Measurements from ENCODE around the gene ARPC5.
"Not testable (repeated sequence)": the region's sequence is repeated elsewhere in the genome, so short reads cannot be mapped to it uniquely, and the experiment has no call there.

Gene ARPC5

DNA sequence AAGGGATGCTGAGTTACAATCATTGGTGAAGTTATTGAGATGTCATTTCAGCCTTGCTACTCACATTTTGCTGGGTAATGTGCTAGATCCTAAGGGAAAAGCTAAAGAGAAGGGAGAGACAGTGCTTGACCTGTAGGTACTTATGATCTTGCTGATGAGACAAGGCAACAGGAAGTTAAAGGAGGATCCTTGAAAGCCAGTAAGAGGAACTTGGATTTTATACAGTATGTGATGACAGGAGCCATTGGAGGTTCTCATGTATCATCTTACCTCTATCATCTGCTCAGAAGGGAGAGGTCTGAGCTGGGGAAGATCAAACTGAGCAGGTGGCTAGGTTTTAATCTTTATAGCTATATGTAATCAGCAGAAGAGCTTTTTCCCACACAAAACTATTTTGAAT is 11.2 kb upstream of the ARPC5 start:
- DNase-seq (ENCODE audit: low spot score): no peak

DNA sequence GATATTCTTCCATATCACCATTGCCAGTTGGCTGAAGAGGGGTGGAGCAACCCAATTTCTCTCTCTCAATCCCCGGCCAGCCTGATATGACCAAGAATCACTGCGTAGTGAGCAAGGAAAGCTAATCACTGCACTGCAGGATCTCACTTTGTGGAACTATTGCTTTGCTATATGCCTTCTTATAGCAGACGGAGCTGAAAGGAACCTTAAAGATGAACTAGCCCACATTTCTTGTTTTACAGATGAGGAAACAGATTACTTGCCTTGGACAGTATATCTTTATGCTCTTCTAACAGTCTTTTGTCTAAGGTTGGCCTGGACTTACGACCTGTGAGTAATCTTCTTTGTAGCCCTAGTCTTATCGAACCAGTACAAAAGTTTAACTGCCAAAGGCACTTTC is 9.9 kb upstream of the ARPC5 start:
- DNase-seq (ENCODE audit: low spot score): no peak

DNA sequence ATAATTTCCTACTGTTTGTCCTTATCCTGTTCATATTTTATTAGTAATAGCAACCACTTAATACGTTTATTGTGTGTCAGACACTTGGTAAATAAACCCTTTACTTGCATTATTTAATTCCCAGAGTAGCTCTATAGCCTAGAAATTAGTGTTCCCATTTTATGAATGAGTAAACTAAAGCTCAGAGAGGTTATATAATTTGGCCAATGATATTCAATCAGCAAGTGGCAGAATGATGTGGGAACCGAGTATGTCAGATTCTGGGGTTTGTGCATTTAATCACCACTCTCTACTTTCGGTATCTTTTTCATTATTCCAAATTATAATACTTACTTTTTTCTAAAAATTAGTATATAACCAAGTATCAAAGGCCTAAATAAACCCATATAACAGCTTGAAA is 6.6 kb upstream of the ARPC5 start:
- DNase-seq (ENCODE audit: low spot score): no peak

DNA sequence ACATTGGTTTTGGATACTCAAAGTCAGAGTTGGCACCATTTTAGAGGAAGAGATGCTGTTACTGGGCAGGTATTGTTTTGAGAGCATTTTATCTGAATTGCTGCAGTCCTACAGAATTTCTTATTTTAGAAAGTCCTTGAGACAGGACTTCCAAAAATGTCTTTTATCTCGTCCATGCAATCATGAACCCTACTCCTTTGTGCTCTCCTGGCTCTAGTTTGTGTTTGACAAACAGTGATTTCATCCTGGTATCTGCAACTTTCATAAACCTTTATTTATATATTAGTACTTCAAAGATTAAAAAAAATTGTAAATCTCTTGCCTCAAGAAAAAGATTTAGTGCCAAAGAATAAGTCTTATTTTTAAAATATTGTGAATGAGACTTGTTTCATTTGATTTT is 4.6 kb upstream of the ARPC5 start:
- no peak for DNase-seq (ENCODE audit: low spot score)

DNA sequence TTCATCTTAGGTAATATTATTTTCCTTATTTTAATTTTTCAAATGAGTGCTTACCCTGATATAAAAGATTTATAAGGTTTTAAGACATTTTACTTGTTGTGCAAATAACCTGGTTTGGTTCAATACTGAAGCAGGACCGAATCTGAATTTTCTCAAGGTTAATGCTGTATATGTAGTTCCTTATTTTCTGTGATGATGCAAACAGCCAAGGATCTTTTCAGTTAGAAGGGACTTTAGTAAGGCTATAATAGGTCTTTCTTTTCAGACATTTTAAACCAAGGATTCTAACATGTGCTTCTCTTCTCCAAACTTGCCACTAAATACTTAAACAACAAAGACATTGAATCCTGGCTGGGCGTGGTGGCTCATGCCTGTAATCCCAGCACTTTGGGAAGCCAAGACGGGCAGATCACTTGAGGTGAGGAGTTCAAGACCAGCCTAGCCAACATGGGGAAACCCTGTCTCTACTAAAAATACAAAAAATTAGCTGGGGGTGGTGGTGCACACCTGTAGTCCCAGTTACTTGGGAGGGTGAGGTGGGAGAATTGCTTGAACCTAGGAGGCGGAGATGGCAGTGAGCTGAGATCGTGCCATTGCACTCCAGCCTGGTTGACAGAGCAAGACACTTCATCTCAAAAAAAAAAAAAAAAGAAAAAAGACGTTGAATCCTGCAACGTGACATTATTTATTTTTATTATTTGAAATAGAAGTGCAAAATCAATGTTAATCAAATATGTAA is 3.2 kb upstream of the ARPC5 start:
- no peak for DNase-seq (ENCODE audit: low spot score)

DNA sequence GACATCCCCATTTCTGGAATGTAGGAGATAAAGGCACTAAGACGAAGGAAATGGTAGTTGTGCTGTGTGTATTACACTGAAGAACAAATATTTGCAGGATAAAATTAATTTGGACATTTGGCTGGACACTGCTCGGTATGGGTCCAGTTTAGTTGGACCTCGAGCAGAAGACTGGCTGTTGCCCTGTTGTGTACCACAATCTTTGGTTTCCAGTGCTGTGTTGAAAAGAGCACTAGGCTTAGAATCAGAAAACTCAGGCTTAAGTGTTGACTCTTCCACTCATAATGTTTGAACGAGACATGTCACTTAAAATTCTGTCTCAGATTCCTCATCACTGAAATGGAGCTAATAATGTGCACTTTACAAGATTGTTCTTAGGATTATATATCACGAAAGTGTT is 1.2 kb upstream of the ARPC5 start:
- no peak for DNase-seq (ENCODE audit: low spot score)

DNA sequence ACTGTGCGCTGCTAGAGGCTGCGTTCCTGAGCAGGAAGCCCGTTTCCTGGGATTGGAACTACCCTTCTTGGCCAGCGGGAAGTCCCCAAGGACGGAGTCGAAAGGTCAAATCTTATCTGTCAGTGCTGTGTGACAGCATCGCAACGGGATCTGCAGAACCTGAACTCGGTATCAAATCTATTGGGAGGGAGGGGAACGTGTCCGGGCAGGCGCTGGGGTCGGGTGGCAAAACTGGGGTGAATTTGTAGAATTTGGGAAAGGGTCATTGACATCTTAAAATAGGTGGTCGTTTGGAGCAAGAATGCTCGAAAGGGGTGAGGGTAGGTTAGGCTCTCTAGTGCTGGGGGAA is 725 bp upstream of the ARPC5 start:
- DNase-seq (ENCODE audit: low spot score): no peak

DNA sequence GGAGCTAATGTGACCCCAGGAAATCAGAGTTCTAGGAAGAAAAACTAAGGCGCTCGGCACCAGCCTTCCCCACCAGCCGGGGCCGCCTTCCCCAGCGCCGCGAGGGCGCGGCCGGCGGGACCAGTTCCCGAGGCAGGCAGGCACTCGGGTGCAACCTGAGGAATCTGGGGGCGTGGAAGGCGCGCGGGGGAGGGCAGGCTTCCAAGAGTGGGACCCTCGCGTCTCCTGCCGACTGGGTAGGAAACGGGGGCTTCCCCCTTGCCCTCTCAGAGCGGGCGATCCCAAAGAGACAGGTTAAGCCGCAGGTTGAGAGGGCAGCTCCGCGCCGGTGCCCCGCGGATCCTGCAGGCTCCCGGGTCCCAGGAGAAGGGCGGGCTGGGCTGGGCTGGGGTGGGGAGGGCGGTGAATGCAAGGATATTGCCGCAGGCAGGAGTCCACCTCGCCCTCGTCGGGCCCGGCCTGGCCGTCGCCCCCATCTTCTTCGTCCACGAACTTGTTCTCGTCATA is 431 bp downstream of the ARPC5 start:
- DNase-seq (ENCODE audit: low spot score): peak; percentile 27

DNA sequence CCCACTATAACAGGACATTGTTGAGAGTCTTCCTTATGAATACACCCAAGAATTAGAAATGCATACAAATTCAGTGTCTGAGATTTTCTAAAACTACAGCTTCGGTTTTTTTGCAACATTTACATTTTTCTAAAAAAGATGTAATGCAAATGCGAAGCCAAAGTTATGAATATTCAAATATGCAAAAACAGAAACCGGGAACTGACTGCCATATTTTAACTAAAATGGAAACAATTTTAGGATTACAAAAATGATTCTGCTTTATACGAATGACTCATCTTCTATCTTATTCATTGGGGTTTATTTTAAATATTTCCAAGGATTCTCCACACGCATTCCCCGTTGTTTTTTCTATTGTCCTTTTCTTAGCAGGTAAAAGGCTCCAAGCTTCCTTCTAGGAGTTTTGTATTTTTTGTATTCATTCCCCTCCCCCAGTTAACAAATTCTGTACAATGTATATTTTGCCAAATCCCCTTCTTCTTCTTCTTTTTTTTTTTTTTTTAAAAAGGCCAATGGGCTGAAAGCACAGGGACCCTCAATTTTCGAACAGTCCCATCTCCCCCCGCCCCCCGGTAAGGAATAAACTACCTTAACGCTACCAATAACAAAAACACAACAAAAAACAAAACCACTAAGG is 1.0 kb downstream of the ARPC5 start:
- no peak for DNase-seq (ENCODE audit: low spot score)

DNA sequence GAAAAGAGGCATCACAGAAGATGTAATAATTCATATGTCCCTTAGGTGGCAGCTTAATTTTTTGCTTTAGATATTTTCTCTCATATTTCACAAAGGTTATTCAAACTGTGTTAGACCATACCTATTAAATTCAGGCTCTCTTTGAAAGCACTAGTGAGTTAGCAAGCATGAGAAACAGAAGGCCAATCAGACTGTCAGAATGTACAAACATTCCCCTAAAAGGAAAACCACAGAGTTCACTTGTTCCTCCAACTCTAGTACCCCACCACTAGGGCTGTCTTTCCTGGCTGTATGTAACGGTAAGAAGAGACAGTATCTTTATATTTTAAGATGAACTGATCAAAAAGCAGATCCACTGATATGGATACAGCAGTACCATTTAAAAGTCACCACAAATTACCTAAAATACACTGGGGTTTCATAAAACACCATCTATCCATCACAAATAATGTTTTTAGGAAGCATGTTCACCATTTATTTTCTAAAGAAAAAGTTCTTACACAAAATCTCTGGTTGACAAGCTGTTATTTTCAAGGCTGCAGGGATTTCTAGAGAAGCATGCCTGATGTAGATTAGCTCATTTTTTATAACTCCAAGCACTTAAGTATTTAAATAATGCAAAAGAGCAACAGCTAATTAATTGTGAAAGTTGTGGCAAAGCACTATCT is 1.8 kb downstream of the ARPC5 start:
- peak; percentile 58 for DNase-seq (ENCODE audit: low spot score)

DNA sequence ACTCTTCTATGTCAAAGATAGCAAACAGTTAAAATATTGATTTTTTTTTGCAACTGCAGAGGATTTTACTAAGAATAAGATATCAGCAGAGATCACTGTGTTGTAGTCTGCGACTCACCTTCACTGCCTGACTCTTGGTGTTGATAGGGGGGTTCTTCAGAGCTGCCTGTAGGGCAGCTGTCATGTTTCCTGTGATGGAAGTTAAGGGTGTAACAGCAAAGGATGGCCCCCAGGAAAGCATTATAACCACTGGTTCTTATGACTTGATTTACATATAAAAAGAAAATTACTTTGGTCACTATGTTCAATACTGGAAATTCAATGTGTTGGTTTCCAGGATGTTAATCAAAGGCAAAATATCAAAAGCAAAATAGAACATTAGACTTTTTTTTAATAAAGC is 2.6 kb downstream of the ARPC5 start:
- DNase-seq (ENCODE audit: low spot score): no peak

DNA sequence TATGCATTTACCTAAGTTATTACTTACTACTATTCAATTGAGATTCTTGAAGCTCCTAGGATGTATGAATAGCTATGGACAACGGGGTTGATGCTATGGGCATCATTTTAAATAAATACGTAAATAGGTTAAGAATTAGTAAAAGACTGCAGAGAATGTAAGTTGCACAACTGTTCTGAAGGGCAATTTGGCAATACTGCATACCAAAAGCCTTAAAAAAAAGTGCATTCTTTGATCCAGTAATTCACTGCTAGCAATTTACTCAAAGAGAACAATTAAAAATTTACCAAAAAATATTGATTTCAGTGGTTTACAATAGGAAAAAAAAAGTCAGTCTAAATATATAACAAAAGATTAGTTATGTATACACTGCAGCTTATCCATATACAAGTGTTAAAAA is 3.5 kb downstream of the ARPC5 start:
- DNase-seq (ENCODE audit: low spot score): peak; percentile 30

DNA sequence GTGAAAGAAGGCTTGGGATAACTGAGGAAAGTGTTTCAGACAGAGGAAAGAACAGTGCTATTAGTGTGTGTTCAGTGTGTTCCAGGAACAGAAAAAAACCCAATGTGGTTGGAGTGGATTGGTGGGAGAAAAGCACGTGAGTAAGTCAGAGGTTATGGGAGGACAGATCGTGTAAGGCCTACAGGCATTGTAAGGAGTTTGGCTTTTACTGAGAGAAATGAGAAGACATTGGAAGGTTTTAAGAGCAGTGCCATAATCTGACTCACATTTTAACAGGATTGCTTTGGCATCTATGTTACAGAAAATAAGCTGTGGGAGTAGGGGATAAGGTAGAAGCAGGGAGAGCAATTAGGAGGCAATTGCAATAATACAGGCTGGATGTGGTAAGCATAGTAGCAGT is 4.8 kb downstream of the ARPC5 start:
- DNase-seq (ENCODE audit: low spot score): peak; percentile 29

DNA sequence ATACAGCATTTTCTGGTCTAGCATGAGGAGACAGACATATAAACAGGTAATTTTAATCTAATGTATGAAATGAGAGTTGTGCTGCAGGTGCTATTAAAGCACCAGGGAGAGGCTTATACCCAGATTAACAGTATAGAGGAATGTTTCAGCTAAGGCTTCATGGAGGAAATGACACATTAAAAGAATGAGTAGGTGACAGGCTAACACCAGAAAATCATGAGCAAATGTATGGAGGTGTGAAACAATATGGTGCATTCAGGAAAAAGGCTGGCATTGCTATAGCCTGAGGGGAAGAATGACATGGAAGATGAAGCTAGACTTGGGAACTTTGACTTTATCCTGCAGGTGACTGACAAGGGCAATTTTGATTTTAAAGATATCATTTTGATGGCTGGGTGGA is 7.0 kb downstream of the ARPC5 start:
- no peak for DNase-seq (ENCODE audit: low spot score)

DNA sequence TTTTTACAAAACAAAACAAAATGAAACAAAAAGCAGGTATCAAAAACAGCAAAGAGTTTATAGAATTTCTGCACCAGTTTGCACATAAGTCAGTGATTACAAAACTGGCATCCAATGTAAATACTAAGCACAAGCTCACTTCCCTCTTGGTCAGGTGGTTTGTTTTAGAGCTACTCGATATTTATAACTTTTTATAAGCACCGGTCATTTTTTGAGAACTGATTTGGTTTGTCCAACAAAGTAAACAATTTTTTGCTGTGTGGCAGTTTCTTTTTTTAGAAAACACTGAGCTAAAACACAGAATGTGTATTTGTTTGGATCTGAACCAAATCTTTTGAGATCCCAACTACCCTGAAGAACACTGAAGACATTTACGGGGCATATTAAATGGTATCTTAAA is 9.3 kb downstream of the ARPC5 start:
- DNase-seq (ENCODE audit: low spot score): not testable (repeated sequence)

DNA sequence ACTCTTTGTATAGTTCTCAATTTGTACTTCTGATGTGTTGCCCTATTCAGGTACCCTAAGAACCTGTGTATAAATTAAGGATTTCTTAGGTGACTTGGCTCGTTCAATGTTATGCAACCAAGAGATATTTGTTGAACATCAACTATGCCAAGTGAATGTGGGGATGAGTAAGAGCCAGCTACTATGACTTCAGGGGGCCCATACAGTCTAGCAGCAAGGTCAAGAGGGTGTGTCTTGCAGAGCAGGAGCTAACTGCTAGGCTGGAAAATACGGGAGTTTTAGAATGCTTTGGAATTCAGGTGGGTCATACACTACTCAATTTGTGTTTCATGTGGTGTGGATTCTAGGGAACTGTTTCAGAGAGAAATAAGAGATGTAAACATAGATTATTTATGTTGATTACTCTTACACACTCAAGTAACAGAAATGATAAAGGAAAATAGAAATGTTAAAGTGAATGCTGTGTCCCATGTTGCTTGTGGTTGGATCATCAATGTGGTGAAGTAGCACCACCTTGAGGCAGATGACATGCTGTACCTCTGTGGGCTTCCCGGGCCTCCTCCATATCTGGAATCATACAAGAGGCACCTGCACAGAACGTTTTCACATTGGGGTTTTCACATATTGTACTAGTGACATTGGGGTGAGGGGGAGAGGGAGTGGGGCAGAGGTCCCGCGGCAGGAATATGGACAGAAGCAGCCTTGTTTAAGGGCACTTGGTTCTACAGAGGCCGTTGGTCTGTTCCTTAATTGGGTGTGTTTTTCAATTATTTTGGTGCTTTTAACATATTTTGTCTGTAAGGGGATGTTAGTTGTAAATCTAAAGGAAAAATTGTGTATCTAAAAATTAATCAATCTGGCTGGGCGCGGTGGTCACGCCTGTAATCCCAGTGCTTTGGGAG is 12.4 kb downstream of the ARPC5 start:
- DNase-seq (ENCODE audit: low spot score): peak; percentile 32

DNA sequence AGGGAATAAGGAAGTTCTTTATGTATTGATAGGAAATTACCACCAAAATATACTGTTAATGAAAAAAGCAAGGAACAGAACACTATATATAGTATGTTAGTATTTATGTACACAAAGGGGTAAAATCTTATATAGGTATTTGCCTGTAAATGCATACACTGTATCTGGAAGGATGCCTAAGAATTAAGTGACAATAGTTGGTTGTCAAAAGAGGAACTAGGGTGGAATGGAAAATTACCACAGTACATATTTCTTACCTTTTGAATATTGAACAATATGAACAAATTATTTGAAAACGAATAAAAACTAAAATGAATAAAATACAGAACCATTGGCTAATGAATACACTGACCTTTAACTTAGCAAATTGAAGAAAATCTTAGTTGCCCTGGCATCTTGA is 13.6 kb downstream of the ARPC5 start:
- no peak for DNase-seq (ENCODE audit: low spot score)

DNA sequence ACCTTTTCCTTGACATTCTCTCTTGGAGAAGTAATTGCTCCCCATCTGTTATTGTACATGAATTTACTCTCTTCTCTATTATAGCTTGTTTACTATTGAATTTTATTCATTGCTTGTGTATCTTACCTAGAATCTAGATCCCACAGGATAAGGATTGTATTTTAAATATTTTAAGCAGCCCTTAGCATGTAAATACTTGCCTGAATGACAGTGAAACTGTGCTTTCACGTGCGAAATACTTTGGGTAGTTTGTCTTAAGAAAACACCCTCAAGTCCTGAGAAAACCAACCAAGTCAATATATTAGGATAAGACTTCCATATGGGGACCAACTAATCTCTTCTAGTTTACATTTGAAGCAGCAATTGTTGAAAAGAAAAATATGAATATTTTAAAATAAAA is 15.3 kb downstream of the ARPC5 start:
- no peak for DNase-seq (ENCODE audit: low spot score)

DNA sequence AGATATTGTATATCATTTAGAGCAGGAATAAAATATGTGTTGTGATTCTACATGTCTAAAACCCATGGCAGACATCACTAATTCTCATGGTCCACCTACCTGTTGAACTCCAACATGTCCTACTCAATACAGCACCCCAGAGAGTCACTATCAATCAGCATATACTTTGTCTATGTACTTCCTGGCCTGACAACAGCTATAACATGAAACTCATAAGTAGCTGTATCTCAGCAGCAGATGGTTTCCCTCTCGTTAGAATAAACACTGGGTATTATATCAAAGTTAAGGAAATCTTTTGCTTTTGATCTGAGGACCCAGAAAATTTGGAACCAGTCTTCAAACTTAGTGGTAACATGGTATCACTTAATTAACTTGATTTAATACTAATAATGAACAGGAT is 15.8 kb downstream of the ARPC5 start:
- no peak for DNase-seq (ENCODE audit: low spot score)

DNA sequence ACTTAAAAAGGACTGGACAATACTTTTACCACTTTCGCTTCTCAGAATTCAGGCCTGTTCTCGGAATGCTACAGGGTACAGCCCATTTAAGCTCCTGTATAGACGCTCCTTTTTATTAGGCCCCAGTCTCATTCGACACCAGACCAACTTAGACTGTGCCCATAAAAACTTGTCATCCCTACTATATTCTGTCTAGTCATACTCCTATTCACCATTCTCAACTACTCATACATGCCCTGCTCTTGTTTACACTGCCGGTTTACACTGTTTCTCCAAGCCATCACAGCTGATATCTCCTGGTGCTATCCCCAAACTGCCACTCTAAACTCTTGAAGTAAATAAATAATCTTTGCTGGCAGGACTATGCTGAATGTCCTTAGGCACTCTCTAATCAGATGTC is 17.4 kb downstream of the ARPC5 start:
- not testable (repeated sequence) for DNase-seq (ENCODE audit: low spot score)

DNA sequence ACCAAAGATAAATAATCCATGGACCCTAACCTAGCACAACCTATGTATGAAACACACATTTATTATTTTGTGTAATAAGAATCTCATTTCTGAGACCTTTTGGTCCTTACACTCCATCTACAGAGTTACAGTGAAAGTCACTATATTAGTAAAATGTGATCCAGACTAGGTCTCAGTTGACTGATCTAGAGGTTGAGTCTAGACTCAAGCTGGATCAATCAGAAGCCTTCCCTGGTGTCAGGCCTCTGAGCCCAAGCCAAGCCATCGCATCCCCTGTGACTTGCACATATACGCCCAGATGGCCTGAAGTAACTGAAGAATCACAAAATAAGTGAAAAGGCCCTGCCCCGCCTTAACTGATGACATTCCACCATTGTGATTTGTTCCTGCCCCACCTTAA is 22.6 kb downstream of the ARPC5 start:
- not testable (repeated sequence) for DNase-seq (ENCODE audit: low spot score)

DNA sequence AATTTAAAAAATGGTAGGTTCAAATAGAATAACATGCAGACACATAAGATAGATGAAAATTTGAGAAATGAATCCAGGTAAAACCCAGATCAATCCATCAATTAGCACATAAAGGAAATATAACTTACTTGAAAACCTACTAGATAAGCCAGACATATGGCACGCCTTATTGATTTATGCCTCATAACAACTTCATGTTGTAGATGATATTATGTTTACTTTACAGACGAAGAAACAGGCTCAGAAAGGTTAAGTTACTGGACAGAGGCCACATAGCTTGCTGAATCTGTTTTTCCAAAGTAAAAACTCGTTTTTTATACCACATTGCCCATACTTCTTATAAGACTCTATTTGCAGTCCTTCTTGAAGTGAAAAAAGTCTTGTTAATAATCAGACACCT is 23.2 kb downstream of the ARPC5 start:
- DNase-seq (ENCODE audit: low spot score): no peak

Data from AG08395 (cell line).